ENCODE measurements around the gene SYMPK.

DNA sequence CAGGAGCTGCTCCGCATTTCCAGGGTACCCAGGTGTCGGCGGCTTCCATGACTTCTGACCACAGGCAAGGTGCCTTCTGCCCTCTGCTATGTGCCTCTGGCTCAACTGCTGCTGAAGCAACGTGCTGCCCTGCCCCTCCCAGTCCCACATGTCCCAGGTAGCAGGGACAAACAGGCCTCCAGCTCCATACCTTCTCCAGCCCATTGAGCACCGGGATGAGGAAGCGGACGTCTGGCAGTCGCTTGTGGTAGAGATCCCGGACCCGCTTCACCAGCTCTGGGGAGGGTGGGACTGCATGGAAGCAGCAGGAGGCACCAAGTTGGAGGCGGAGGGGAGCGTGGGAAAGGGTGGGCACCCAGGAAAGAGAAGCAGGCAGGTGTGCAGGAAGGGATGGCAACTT lies 39.8 kb downstream of the SYMPK start:
- TF ChIP-seq, protein P1, sequence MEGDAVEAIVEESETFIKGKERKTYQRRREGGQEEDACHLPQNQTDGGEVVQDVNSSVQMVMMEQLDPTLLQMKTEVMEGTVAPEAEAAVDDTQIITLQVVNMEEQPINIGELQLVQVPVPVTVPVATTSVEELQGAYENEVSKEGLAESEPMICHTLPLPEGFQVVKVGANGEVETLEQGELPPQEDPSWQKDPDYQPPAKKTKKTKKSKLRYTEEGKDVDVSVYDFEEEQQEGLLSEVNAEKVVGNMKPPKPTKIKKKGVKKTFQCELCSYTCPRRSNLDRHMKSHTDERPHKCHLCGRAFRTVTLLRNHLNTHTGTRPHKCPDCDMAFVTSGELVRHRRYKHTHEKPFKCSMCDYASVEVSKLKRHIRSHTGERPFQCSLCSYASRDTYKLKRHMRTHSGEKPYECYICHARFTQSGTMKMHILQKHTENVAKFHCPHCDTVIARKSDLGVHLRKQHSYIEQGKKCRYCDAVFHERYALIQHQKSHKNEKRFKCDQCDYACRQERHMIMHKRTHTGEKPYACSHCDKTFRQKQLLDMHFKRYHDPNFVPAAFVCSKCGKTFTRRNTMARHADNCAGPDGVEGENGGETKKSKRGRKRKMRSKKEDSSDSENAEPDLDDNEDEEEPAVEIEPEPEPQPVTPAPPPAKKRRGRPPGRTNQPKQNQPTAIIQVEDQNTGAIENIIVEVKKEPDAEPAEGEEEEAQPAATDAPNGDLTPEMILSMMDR (IDR thresholded peaks at IDR 0.05) = no peak
- TF ChIP-seq POLR2AphosphoS5 (IDR thresholded peaks at IDR 0.05; ENCODE audit: low read depth, low read length) (no peak), REST (IDR thresholded peaks at IDR 0.05; ENCODE audit: insufficient read depth in 1 of 2, low read depth in 2 of 2, low read length in 1 of 2) (no peak)

Measured in Panc1 (cell line).